IPS DF 6.9 (cell line): ENCODE results near the gene KIAA1586.
"Not testable (repeated sequence)": the region's sequence is repeated elsewhere in the genome, so short reads cannot be mapped to it uniquely, and the experiment has no call there.

Experiments used
- DNase-seq: peaks from one replicate; pipeline ENCODE4 v3.0.0-alpha.2; 2013; ENCODE audit warnings: low read depth, low spot score
- H3K27ac ChIP-seq: one replicate; pipeline ENCODE4 v1.5.1; 2013; ENCODE audit warnings: low read length, control low read depth
- H3K27me3 ChIP-seq: 2 replicates; pipeline ENCODE4 v1.6.1; 2013; ENCODE audit warnings: mild to moderate bottlenecking, low read length; ENCODE audit not compliant: control insufficient read depth, insufficient read depth
- H3K36me3 ChIP-seq: 2 replicates; pipeline ENCODE4 v1.6.1; 2013; ENCODE audit warnings: low read length; ENCODE audit not compliant: control insufficient read depth, insufficient read depth
- H3K4me1 ChIP-seq: 2 replicates; pipeline ENCODE4 v1.6.1; 2013; ENCODE audit warnings: low read length; ENCODE audit not compliant: control insufficient read depth, insufficient read depth
- H3K4me3 ChIP-seq: 2 replicates; pipeline ENCODE4 v1.5.1; 2013; ENCODE audit warnings: mild to moderate bottlenecking, low read length
- H3K9me3 ChIP-seq: 2 replicates; pipeline ENCODE4 v1.6.1; 2013; ENCODE audit warnings: low read length, inconsistent platforms; ENCODE audit not compliant: control insufficient read depth, insufficient read depth
- WGBS: extraction: QIAGEN DNeasy Blood & Tissue Kit; methylation state at CpG from one replicate; pipeline ENCODE4 v1.1.7; 2013; ENCODE audit warnings: mixed read lengths, missing lambda C conversion rate; ENCODE audit not compliant: insufficient read length, insufficient coverage; 5-methylcytosine and 5-hydroxymethylcytosine counted together

The KIAA1586 gene

GRCh38 chr6:57046332-57047256, at the start of gene KIAA1586:
TSS of gene KIAA1586 (plus strand) at chr6:57046693. CDS start at chr6:57046756, 63 bp downstream.
- not testable (repeated sequence) for H3K27me3 ChIP-seq, H3K4me1 ChIP-seq, H3K36me3 ChIP-seq, H3K9me3 ChIP-seq, H3K27ac ChIP-seq
- no CpG with 5 or more reads among the region's 78 CpGs for WGBS
- peak within 1 kb of the TSS; percentile 57; the same call in 1 of the 2 replicates for H3K4me3 ChIP-seq
- peak; percentile 60 for DNase-seq

GRCh38 chr6:56999049-56999448, 47.4 kb upstream of the KIAA1586 start:
- no peak overlapping the region for H3K27ac ChIP-seq
- H3K4me1 ChIP-seq = no peaks in the 10 kb centered on the region
- no peak for DNase-seq
- H3K4me3 ChIP-seq = no peak overlapping the region
- H3K27me3 ChIP-seq = no peaks in the 10 kb centered on the region
- H3K36me3 ChIP-seq = no peaks in the 10 kb centered on the region
- H3K9me3 ChIP-seq = no peaks in the 10 kb centered on the region

- not testable (repeated sequence) for H3K9me3 ChIP-seq, H3K27me3 ChIP-seq, H3K4me3 ChIP-seq, DNase-seq, H3K27ac ChIP-seq, H3K4me1 ChIP-seq, H3K36me3 ChIP-seq
- no CpG with 5 or more reads among the region's 18 CpGs for WGBS
Measured at GRCh38 chr6:56999748-57000147, 46.7 kb upstream of the KIAA1586 start.

DNA sequence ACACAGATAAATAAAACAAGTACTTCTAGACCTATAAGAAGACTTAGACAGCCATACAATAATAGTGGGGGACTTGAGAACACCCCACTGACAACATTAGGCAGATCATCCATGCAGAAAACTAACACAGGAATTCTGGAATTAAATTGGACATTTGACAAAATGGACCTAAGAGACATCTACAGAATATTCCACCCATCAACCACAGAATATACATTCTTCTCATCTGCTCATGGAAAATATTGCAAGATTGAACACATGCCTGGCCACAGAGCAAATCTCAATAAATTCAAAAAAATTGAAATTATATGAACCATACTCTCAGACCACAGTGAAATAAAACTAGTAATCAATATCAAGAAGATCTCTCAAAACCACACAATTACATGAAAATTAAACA, 44.3 kb upstream of the KIAA1586 start:
- H3K36me3 ChIP-seq = no peaks in the 10 kb centered on the region
- DNase-seq = no peak
- H3K4me3 ChIP-seq = no peak overlapping the region
- no peaks in the 10 kb centered on the region for H3K27me3 ChIP-seq
- no peaks in the 10 kb centered on the region; the same call in 1 of the 2 replicates for H3K9me3 ChIP-seq
- H3K4me1 ChIP-seq = no peaks in the 10 kb centered on the region
- H3K27ac ChIP-seq = no peak overlapping the region

- Histone ChIP-seq H3K27me3 (no peaks in the 10 kb centered on the region), H3K27ac (no peak overlapping the region), H3K9me3 (no peaks in the 10 kb centered on the region; the same call in 1 of the 2 replicates), H3K4me3 (no peak overlapping the region), H3K4me1 (no peaks in the 10 kb centered on the region), H3K36me3 (no peaks in the 10 kb centered on the region)
- no peak for DNase-seq
- no CpG with 5 or more reads among the region's 14 CpGs for WGBS
Measured at GRCh38 chr6:57004292-57004691, 42.2 kb upstream of the KIAA1586 start.

DNA sequence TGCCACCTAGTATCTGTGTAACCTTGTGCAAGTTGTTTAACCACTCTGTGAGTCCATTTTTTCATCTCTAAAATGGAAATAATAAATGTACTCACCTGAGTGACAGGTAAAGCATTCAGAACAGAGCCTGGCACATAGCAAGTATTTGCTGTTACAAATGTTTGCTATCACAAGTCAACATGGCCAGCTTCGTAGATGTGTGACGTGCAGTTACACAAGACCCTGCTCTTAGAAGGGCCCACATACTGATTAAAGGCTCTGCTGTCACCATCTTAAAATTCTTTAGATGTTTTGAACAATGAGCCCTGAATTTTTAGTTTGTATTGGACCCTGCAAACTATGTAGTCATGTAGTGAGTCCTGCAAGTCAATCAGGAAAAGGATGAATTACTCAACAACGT, 40.4 kb upstream of the KIAA1586 start:
- H3K4me3 ChIP-seq = no peak overlapping the region
- H3K4me1 ChIP-seq = no peaks in the 10 kb centered on the region
- H3K27ac ChIP-seq = no peak overlapping the region
- DNase-seq = no peak
- no peaks in the 10 kb centered on the region for H3K27me3 ChIP-seq
- no peaks in the 10 kb centered on the region; the same call in 1 of the 2 replicates for H3K9me3 ChIP-seq
- WGBS = no CpG with 5 or more reads among the region's 3 CpGs
- H3K36me3 ChIP-seq = no peaks in the 10 kb centered on the region

- not testable (repeated sequence) for H3K9me3 ChIP-seq, H3K36me3 ChIP-seq, H3K27me3 ChIP-seq, DNase-seq, H3K4me1 ChIP-seq, H3K27ac ChIP-seq, H3K4me3 ChIP-seq
- WGBS = no CpG with 5 or more reads among the region's 2 CpGs
Measured at GRCh38 chr6:57008069-57008468, 38.4 kb upstream of the KIAA1586 start.

- no peaks in the 10 kb centered on the region for H3K27me3 ChIP-seq
- no peaks in the 10 kb centered on the region for H3K36me3 ChIP-seq
- WGBS = no CpG with 5 or more reads among the region's 4 CpGs
- no peak overlapping the region for H3K27ac ChIP-seq
- no peak for DNase-seq
- H3K9me3 ChIP-seq = no peaks in the 10 kb centered on the region
- no peak overlapping the region for H3K4me3 ChIP-seq
- H3K4me1 ChIP-seq = no peaks in the 10 kb centered on the region
Measured at GRCh38 chr6:57013521-57013926, 33.0 kb upstream of the KIAA1586 start.

GRCh38 chr6:57017069-57017468, 29.4 kb upstream of the KIAA1586 start:
- H3K27me3 ChIP-seq = no peaks in the 10 kb centered on the region
- peaks cover 1% of the 10 kb centered on the region; the same call in 1 of the 2 replicates for H3K4me1 ChIP-seq
- no CpG with 5 or more reads among the region's 3 CpGs for WGBS
- H3K4me3 ChIP-seq = no peak overlapping the region
- no peaks in the 10 kb centered on the region for H3K36me3 ChIP-seq
- no peak overlapping the region for H3K27ac ChIP-seq
- no peaks in the 10 kb centered on the region for H3K9me3 ChIP-seq
- DNase-seq = no peak

DNA sequence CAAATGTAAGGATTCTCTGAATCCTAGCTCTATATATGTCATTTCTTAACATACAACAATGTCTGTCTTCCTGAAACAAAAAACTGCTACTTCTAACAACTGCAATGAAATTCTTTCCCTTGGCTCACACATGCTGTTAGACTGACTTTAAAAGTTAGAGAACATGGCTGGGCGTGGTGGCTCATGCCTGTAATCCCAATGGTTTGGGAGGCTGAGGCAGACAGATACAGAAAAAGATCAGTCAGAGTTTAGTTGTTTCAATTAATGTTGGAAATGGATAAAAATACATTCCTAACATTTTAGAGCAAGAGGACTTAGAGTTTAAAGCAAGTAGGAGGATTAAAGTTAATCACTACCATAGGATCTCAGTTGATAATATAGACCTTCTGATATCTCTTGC, 28.7 kb upstream of the KIAA1586 start:
- no CpG with 5 or more reads among the region's 1 CpG for WGBS
- no peak for DNase-seq

GRCh38 chr6:57019434-57019833, 27.1 kb upstream of the KIAA1586 start:
- DNase-seq = no peak
- no peak overlapping the region for H3K27ac ChIP-seq
- WGBS = no CpG with 5 or more reads among the region's 4 CpGs

More for the DNA sequence above, 28.7 kb upstream of the KIAA1586 start:
- no peak overlapping the region for H3K27ac ChIP-seq
- no peaks in the 10 kb centered on the region for H3K36me3 ChIP-seq
- H3K27me3 ChIP-seq = no peaks in the 10 kb centered on the region
- H3K4me1 ChIP-seq = peaks cover 1% of the 10 kb centered on the region; the same call in 1 of the 2 replicates
- H3K4me3 ChIP-seq = no peak overlapping the region
- H3K9me3 ChIP-seq = no peaks in the 10 kb centered on the region

More at GRCh38 chr6:57019434-57019833, 27.1 kb upstream of the KIAA1586 start:
- no peaks in the 10 kb centered on the region for H3K36me3 ChIP-seq
- H3K9me3 ChIP-seq = no peaks in the 10 kb centered on the region
- no peak overlapping the region for H3K4me3 ChIP-seq
- no peaks in the 10 kb centered on the region for H3K27me3 ChIP-seq
- peaks cover 1% of the 10 kb centered on the region; the same call in 1 of the 2 replicates for H3K4me1 ChIP-seq
